ENCODE data around the gene SMYD3. TPM values are rescaled to one million over a fixed set of nuclear protein-coding genes. Genes with fewer than 3 reads are reported as not detected.

Gene SMYD3
- total RNA-seq, 1 experiment from 2014 or later: 17.4 TPM

- no peaks in the 10 kb centered on the region for H3K36me3 ChIP-seq (ENCODE audit: control insufficient read depth, insufficient read depth, low read length)
- BruUV-seq (replicated peaks): no TSS peak
- in situ Hi-C loops (cut with HindIII; ENCODE audit: low pct_unique_long_range_greater_than_20kb, low sequenced_read_pairs): no loop called here
- no peaks in the 10 kb centered on the region for H3K9me3 ChIP-seq (ENCODE audit: control insufficient read depth, insufficient read depth, low read depth, low read length)
- no peaks in the 10 kb centered on the region for H3K27me3 ChIP-seq (ENCODE audit: control insufficient read depth, insufficient read depth, low read length)
- ATAC-seq: no peak
- DNase-seq (ENCODE audit: low read depth, low spot score): no peak
- H3K4me1 ChIP-seq (ENCODE audit: control insufficient read depth, insufficient read depth, low read length): no peaks in the 10 kb centered on the region
- H3K4me3 ChIP-seq (ENCODE audit: low read depth in 2 of 2, low read length in 2 of 2): no peak overlapping the region
- CTCF ChIA-PET: no interaction called here
- TF ChIP-seq TCF7L2 (IDR thresholded peaks at IDR 0.05; ENCODE audit: low read depth, low read length): no peak
- TF ChIP-seq SIN3A (IDR thresholded peaks at IDR 0.05; ENCODE audit: borderline replicate concordance, insufficient read depth, low read depth, low read length): no peak
- no peak for TF ChIP-seq POLR2AphosphoS5 (IDR thresholded peaks at IDR 0.05; ENCODE audit: low read depth, low read length)
- no peak for TF ChIP-seq REST (IDR thresholded peaks at IDR 0.05; ENCODE audit: insufficient read depth in 1 of 2, low read depth in 2 of 2, low read length in 1 of 2)
- TF ChIP-seq CTCF (IDR thresholded peaks at IDR 0.05): no peak
- POLR2A ChIA-PET: no interaction called here
- intact Hi-C loops (cut with micrococcal nuclease; ENCODE audit: unreplicated experiment): no loop called here
- no peak overlapping the region for H3K27ac ChIP-seq (ENCODE audit: low read length)
These were observed 735.4 kb downstream of the SMYD3 start for GRCh38 chr1:245771511-245772281.

- H3K27ac ChIP-seq (ENCODE audit: low read length): no peak overlapping the region
- no peaks in the 10 kb centered on the region for H3K36me3 ChIP-seq (ENCODE audit: control insufficient read depth, insufficient read depth, low read length)
- CTCF ChIA-PET: no interaction called here
- DNase-seq (ENCODE audit: low read depth, low spot score) (no peak), ATAC-seq (no peak)
- H3K27me3 ChIP-seq (ENCODE audit: control insufficient read depth, insufficient read depth, low read length): no peaks in the 10 kb centered on the region
- H3K4me1 ChIP-seq (ENCODE audit: control insufficient read depth, insufficient read depth, low read length): no peaks in the 10 kb centered on the region
- in situ Hi-C loops (cut with HindIII; ENCODE audit: low pct_unique_long_range_greater_than_20kb, low sequenced_read_pairs) (no loop called here), intact Hi-C loops (cut with micrococcal nuclease; ENCODE audit: unreplicated experiment) (no loop called here)
- no peaks in the 10 kb centered on the region for H3K9me3 ChIP-seq (ENCODE audit: control insufficient read depth, insufficient read depth, low read depth, low read length)
- BruUV-seq (replicated peaks): no TSS peak
- TF ChIP-seq POLR2AphosphoS5 (IDR thresholded peaks at IDR 0.05; ENCODE audit: low read depth, low read length) (no peak), CTCF (IDR thresholded peaks at IDR 0.05) (no peak), SIN3A (IDR thresholded peaks at IDR 0.05; ENCODE audit: borderline replicate concordance, insufficient read depth, low read depth, low read length) (no peak), TCF7L2 (IDR thresholded peaks at IDR 0.05; ENCODE audit: low read depth, low read length) (no peak), REST (IDR thresholded peaks at IDR 0.05; ENCODE audit: insufficient read depth in 1 of 2, low read depth in 2 of 2, low read length in 1 of 2) (no peak)
- H3K4me3 ChIP-seq (ENCODE audit: low read depth in 2 of 2, low read length in 2 of 2): no peak overlapping the region
- POLR2A ChIA-PET: no interaction called here
These were observed 736.9 kb downstream of the SMYD3 start for GRCh38 chr1:245770156-245770555.

Data from Panc1 (cell line).